Colon (tissue), 2 donors: Measurements from ENCODE around the gene PRDM7.
"Not testable (repeated sequence)": the region's sequence is repeated elsewhere in the genome, so short reads cannot be mapped to it uniquely, and the experiment has no call there.

ENCODE experiments used
- FAIRE-seq: peaks from 2 replicates; lab custom pipeline; 2012; peaks lifted over from hg19 to GRCh38; lab: Jason Lieb, UNC
- donor health status: control.
- donor health status: control.

PRDM7 gene

GRCh38 chr16:90072442-90073105 lies 4.6 kb downstream of the PRDM7 start:
- FAIRE-seq, result no peak

- FAIRE-seq, result no peak
Observed at GRCh38 chr16:90070440-90070839, 6.7 kb downstream of the PRDM7 start.

DNA sequence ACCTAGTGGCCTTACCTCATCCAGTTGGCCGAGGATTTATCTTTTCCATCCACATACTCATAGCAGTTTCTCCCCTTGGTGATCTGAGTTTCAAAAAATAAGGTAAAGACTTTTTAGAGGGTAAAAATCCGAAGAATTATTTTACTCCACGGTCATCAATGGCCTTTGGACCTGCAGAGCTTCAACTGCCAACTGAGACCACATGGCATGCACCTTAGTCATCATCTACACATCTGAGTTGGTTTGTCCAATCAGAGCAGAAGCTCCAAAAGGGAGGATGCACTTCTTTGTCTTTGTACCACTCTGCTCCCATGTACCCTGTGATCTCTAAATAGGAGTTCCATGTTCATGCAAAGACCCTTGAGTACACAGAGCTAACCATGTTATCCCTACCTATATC lies 15.7 kb downstream of the PRDM7 start:
- no peak for FAIRE-seq

GRCh38 chr16:90057738-90058173 lies 19.4 kb downstream of the PRDM7 start:
- FAIRE-seq, result no peak

- FAIRE-seq, result not testable (repeated sequence)
Observed at GRCh38 chr16:90056521-90056920, 20.6 kb downstream of the PRDM7 start.

DNA sequence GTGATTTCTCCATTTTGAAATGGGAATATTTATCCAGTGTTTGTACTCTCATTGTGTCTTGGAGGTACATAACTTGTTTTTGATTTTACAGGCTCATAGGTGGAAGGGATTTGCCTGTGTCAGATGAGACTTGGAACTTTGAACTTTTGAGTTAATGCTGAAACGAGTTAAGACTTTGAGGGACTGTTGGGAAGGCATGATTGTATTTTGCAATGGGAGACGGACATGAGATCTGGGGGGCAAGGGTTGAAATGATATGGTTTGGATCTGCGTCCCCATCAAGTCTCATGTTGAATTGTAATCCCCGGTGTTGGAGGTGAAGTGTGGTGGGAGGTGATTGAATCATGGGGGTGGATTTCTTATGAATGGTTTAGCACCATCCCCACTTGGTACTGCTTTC lies 21.8 kb downstream of the PRDM7 start:
- no peak for FAIRE-seq

GRCh38 chr16:90054554-90054953 lies 22.6 kb downstream of the PRDM7 start:
- no peak for FAIRE-seq

GRCh38 chr16:90053902-90054500 lies 23.1 kb downstream of the PRDM7 start:
- FAIRE-seq, result no peak

GRCh38 chr16:90050969-90051368 lies 26.2 kb downstream of the PRDM7 start:
- FAIRE-seq, result no peak

GRCh38 chr16:90048737-90049330 lies 28.3 kb downstream of the PRDM7 start:
- FAIRE-seq, result no peak

DNA sequence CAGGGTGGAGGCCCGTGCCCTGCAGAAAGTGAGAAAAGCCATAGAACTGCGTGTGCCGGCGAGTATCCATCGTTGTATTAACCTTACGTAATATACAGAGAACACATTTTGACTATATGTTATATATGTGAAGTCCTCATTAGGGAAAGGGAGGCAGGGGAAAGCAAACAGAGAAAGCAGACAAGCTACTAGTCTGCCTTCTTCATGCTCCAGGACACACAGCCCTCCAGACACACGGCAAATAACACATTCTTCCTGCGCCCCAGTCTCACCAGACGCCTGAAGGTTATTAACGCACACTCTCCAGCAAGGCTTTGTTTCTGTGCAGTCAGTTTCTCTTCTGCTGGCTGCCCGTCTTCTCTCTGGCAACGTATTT lies 28.8 kb downstream of the PRDM7 start:
- FAIRE-seq, result no peak

DNA sequence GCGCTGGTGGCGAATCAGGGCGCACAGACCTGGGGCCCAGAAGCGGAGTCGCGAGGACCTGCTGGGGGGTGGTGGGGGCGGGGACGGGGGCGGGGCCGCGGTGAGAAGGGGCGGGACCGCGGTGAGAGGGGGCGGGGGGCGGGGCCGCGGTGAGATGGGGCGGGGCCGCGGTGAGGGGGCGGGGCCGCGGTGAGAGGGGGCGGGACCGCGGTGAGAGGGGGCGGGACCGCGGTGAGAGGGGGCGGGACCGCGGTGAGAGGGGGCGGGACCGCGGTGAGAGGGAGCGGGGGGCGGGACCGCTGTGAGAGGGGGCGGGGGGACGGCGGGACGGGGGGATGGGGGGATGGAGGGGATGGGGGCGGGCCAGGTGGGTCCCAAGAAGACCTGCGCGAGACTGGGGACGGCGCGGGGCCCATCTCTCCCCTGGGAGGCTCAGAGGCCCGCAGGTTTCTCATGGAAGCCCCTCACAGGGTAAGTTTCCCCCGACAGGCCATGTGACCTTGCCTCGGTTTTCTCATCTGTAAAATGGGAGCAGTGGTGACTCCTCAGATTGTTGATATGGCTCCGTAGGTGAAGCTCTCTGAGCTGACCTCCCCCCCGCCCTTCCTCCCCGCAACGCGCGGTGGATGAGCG lies 29.3 kb downstream of the PRDM7 start:
- FAIRE-seq, result no peak

DNA sequence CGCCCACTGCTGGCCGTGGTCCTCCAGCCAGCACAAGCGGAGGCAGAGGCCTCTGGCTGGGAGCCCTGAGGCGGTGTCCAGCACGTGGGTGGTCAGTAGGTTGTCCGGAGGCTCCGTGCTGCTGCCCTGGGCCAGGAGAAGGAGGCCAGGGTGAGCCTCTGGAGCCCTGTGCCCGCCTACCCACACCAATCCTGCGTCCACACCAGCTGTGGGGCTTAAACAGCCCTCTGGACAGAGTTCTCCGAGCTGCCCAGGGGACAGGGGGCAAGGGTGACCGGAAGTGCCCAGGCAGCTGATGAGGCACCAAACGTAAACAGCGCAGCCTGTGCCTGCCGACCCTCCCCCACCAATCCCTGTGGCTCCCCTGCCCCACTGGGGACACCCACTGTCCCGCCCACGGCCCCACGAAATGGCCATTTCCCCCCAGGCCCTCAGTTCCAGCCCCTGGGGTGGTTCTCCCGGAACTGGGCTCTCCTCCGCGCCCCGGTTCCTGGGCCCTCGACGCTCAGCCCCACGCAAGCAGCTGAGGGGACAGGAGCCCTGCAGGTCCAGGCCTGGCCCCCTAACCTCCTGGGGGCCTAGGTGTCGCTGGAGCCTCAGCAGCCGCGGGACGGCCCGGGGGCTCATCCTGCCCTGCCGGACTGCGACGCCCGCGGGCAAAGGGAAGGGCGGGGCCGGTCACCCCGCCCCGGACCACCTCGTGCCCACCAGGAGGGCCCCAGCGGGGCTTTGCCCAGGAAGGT lies 30.0 kb downstream of the PRDM7 start:
- FAIRE-seq, result no peak

DNA sequence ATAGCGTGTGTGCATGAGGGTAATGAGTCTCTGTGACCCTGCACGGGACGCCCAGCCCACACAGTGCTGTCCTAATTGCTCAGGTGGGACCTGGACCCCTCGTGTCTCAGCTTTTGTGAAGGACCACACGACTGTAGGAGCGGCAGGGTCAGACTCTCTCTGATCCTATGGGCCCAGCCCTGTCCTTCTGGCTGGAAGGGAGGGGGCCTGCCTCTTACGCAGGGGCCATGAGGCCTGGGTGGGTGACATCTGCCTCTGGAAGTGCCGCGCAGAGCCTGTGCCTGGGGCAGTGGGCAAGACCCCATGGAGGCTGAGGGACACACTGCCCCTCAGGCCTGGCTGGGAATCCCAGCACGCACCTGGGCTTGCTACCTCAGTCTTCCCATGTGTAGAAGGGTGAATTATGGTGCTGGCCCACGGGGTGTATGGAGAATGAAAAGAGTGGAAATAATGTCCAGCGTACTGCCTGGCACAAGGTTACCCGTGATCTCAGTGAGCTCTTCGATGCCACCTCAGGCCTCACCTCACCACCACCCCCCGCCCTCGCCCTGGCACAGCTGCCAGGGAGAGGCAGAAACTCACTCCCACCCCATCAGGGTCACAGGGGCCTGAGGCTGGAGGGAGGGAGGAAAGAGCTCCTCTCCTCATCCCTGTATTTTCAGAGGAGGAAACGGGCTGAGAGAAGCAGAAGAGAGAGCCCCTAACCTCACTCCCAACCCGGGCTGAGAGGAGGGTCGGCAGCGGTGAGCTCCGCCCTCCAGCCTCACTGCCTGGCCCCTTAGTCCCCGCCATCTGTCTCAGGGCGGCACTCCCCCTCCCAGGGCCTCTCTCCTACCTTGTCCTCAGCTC lies 30.8 kb downstream of the PRDM7 start:
- no peak for FAIRE-seq

DNA sequence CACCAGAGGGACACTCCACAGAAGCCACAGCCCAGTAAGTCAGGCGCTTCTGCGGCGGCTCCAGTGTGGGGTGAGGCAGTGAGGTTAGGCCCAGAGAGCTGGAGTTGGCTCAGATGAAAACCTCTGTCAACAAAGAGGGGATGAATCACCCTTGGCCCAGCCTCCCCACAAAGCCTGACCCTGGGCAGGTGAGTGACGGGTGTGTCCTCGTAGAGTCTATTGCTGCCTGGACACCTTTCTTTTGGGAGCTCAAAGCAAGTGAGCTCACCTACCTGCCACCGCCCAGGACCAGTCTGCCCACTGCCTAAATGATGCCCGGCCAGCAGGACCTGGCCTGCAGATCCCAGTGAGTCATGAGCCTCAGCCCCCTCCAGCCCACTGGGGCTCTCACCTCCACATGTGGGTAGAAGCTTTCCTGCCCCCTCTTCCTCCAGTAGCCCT lies 33.0 kb downstream of the PRDM7 start:
- FAIRE-seq, result no peak

GRCh38 chr16:90043526-90043925 lies 33.6 kb downstream of the PRDM7 start:
- no peak for FAIRE-seq

DNA sequence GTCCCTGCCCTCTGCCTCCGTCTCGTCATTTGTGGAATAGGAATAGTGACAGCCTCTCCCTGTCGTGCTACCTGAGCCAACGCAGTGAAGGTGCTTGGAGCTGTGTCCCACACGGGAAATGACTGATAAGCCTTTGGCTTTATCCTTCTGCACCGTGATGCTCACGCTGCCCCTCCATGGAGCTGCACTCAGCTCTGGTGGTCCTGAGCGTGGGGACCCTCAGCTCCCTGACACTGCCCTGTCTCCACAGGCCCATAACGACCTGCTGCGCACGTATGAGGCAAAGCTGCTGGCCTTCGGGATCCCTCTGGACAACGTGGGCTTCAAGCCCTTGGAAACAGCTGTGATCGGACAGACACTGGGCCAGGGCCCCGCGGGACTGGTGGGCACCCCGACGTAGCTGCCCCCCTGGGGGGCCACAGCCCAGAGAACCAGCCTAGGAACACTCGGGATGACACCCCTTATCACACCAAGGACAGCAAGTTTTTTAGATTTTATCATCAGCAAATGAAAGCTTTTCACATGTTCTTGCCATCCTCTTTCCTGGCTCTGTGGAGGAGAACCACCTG lies 34.1 kb downstream of the PRDM7 start:
- FAIRE-seq, result no peak

GRCh38 chr16:90041896-90042473 lies 35.1 kb downstream of the PRDM7 start:
- FAIRE-seq, result no peak

DNA sequence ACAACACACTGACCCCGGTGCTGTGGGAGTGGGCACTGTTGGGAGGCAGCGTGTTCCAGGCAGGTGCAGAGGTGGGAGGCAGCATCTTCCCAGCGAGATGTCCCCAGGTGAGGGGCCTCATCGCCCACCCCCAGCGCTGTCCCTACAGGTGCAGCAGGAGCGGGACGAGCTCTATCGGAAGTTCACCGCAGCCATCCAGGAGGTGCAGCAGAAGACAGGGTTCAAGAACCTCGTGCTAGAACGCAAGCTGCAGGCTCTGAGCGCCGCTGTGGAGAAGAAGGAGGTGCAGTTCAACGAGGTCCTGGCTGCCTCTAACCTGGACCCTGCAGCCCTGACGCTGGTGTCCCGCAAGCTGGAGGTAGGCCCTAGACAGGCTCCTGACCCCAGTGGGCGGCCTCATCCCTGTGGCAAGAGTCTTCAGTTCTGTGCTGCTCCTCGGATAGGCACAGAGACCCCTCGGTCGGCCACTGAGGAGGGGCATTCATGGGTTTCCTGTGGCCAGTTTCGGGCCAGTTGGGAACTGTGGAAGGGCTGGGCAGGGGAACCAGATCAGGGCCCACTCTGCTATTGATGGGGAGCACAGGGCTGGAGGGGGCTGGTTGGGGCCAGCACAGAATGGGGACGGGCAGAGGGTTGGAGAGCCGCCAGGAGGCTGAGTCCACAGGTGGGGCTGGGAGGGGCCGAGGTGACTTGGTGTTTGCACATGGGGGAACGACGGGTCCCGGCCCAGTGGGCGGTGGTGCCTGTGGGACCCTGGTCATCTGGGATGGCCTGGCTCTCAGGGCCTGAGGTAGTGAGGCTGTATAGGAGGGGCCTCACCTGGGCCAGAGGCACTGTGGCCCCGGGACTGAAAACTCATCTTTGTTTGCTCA lies 36.7 kb downstream of the PRDM7 start:
- no peak for FAIRE-seq

GRCh38 chr16:90037276-90037675 lies 39.9 kb downstream of the PRDM7 start:
- no peak for FAIRE-seq
